CD4-positive, alpha-beta memory T cell (primary cell): ENCODE data around the gene FAT1. TPM values are rescaled to one million over a fixed set of nuclear protein-coding genes. Genes with fewer than 3 reads are reported as not detected.

Experiments used
- polyA plus RNA-seq, 2 donors: library from polyadenylated mRNA; unstranded; fragments of 300-500 nt; fragmentation: Illumina TruSeq; gene quantifications; one replicate each; pipeline ENCODE4 v1.2.3, GENCODE V29; 2021
- total RNA-seq, 2 experiments: library from RNA; stranded (reverse); gene quantifications; one replicate each; pipeline ENCODE4 v1.2.3, GENCODE V29; 2021

FAT1 gene
- total and polyA plus RNA-seq, 4 experiments from 2014 or later: not detected

Other genes with a start within 250 kb of the FAT1 start
- gene MTNR1A, start 168.3 kb downstream of the FAT1 start, total RNA-seq: not detected
- gene MTNR1A, start 168.3 kb downstream of the FAT1 start, polyA plus RNA-seq: not detected